HL-60 (cell line): ENCODE data around the gene AKNA.

Experiments used
- CTCF ChIP-seq: IDR thresholded peaks from one replicate; pipeline ENCODE4 v1.5.1; 2011; ENCODE audit warnings: low read length, control low read depth, inconsistent platforms; ENCODE audit not compliant: insufficient read depth
- GABPA ChIP-seq: IDR thresholded peaks from 2 replicates; pipeline ENCODE4 v1.6.1; 2012; ENCODE audit warnings: low read depth
- POLR2AphosphoS5 ChIP-seq: IDR thresholded peaks from 2 replicates; pipeline ENCODE4 v1.6.1; 2012; ENCODE audit warnings: low read depth
- REST ChIP-seq: IDR thresholded peaks from 2 replicates; pipeline ENCODE4 v1.6.1; 2012; ENCODE audit warnings: low read depth; ENCODE audit not compliant: insufficient replicate concordance
- SPI1 ChIP-seq: IDR thresholded peaks from 2 replicates; pipeline ENCODE4 v1.6.1; 2012; ENCODE audit warnings: low read depth, mild to moderate bottlenecking, borderline replicate concordance

DNA sequence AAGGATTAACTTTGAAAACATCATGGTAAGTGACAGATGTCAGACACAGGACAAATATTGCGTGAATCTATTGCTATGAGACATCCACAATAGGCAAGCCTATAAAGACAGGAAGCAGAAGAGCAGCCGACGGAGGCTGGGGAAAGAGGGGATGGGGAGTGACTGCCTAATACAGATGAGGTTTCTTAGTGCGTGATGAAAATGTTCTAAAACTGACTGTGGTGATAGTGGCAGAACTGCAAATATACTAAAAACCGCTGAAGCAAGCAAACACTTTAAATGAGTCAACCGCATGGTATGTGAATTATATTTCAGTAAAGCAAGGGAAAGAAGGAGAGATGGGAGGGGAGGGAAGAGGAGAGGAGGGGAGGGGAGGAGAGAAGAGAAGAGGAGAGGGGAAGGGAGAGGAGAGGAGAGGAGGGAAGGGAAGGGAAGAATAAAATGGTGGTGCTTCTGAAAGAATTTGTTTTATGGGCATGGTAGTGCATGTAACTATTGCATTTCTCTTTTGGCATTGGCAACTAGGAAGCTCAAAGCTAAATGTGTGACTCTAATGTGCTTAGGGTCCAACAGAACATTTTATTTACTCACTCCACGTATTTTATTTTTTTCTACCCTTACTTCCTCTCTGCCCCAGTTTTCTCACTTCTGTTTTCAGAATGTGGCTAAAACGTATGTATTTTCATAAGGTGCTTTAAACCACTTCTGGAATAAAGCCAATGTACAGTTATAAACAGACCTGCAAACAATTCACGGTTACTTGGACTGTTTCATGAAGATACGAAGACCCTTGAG lies 21.3 kb downstream of the AKNA start:
- TF ChIP-seq CTCF (no peak), POLR2AphosphoS5 (no peak), SPI1 (peak; percentile 86), REST (no peak), GABPA (no peak)
